HepG2 (cell line): ENCODE measurements around the gene C2orf15. TPM values are rescaled to one million over a fixed set of nuclear protein-coding genes. Genes with fewer than 3 reads are reported as not detected.

Experiments used
- LBX2 ChIP-seq: sonication (generic); formaldehyde crosslinking; IDR thresholded peaks from 2 replicates; pipeline ENCODE4 v1.5.0; 2020; ENCODE audit warnings: missing genetic modification reagents, mild to moderate bottlenecking, borderline replicate concordance
- MTF2 ChIP-seq: sonication (generic); formaldehyde crosslinking; IDR thresholded peaks from 2 replicates; pipeline ENCODE4 v1.5.0; 2020; ENCODE audit warnings: missing genetic modification reagents, borderline replicate concordance
- RBAK ChIP-seq: sonication (generic); formaldehyde crosslinking; IDR thresholded peaks from 2 replicates; pipeline ENCODE4 v1.5.1; 2020; ENCODE audit warnings: mild to moderate bottlenecking, missing genetic modification reagents
- TFDP2 ChIP-seq: sonication (generic); formaldehyde crosslinking; IDR thresholded peaks from 2 replicates; pipeline ENCODE4 v1.4.0; 2020; ENCODE audit warnings: missing genetic modification reagents
- ZNF329 ChIP-seq: sonication (generic); formaldehyde crosslinking; IDR thresholded peaks from 2 replicates; pipeline ENCODE4 v1.9.0; 2021; ENCODE audit warnings: low read depth, mild to moderate bottlenecking, missing genetic modification reagents
- ZNF577 ChIP-seq: sonication (generic); formaldehyde crosslinking; IDR thresholded peaks from 2 replicates; pipeline ENCODE4 v1.4.0; 2020; ENCODE audit warnings: mild to moderate bottlenecking, low read depth, missing genetic modification reagents, borderline replicate concordance
- ZSCAN30 ChIP-seq: sonication (generic); formaldehyde crosslinking; IDR thresholded peaks from 2 replicates; pipeline ENCODE4 v1.5.0; 2020; ENCODE audit warnings: mild to moderate bottlenecking, missing genetic modification reagents
- polyA plus RNA-seq, 8 experiments: library from polyadenylated mRNA; depleted of rRNA in 3 of 8; stranded (reverse) in 7 of 8; unstranded in 1 of 8; fragments of >200 nt; fragmentation: Illumina TruSeq in 4 of 8; extraction: Trizol in 4 of 8; gene quantifications; 2 replicates each; pipeline versions ENCODE4 v1.2.1 to v1.2.3, GENCODE V29; 2011 to 2016; ENCODE audit warnings: low read depth in 4 of 8, missing spikeins in 1 of 8, mixed read lengths in 1 of 8; ENCODE audit not compliant: insufficient read depth in 1 of 8
- total RNA-seq, 5 experiments: library from RNA; depleted of rRNA; stranded (reverse); fragments of >200 nt; fragmentation: Illumina TruSeq; extraction: Trizol; gene quantifications; 2 replicates each; pipeline ENCODE4 v1.2.3, GENCODE V29; 2016; ENCODE audit warnings: low read depth in 1 of 5
- TF ChIP-seq, protein P1 (sequence below): sonication (generic); formaldehyde crosslinking; IDR thresholded peaks from 2 replicates; pipeline ENCODE4 v1.4.0; 2020; ENCODE audit warnings: mild to moderate bottlenecking, missing genetic modification reagents, borderline replicate concordance
- TF ChIP-seq, protein P2 (sequence below): IDR thresholded peaks from 2 replicates; pipeline ENCODE4 v1.6.1; 2016; ENCODE audit warnings: low read depth, missing genetic modification reagents, missing compliant biosample characterization
- TF ChIP-seq, protein P3 (sequence below): sonication (generic); formaldehyde crosslinking; conservative IDR thresholded peaks from 2 replicates; pipeline ENCODE4 v1.4.0; 2020; ENCODE audit warnings: mild to moderate bottlenecking, missing genetic modification reagents, moderate library complexity

Gene C2orf15
- total and polyA plus RNA-seq, 2 of the 13 experiments (the other 11 are each of a cell fraction or from before 2014, with no cell fraction given): 5.5 to 8.3 TPM

DNA sequence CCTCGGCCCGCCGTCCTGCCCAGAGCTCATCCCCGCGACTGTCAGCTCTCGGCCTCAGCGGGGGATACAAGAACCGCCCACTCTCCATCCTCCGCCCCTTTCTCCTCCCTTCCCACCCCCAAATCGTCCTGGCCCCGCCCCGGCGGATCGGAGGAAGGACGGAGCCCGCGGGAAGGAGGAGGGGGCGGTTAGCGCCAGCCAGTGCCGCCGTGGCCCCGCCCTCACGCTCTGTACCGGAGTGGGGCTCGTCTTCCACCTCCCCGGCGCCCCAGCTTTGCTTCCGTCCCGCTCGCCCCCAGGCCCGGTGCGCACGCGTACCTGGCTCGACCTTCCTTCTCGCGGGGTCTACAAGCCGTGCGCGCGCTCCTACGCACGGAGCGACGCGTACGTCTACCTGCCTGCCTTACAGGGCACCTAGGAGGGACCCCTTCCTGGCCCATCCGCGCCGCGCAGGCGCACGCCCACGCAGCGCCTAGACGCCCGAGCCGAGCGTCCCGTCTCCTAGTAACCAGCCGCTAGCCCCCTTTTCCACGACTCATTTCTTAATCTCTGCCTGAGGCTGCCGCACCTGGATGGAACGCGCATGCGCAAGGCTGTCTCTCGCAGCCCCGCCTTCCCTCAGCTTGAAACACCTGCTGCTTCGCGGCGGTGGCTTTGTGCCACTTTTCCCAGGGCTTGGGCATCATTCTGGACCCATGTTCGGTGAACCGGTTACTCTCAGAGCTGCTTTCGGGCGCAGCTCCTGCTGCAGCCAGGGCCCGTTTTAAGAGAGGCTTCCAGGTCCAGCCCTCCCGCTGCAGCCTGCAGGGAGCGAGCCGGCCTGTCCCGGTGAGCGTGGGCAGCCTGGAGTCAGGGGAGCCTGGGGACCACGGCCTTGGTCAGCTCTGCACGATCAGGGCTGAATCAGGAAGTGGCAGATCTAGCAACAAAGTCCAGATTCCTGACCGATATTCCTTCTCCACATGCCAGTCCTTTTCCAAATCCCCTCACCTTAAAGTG lies at the start of gene C2orf15 (continued):
- TF ChIP-seq LBX2 (CRISPR knock-in tag) (no peak; the same call in 1 of the 2 replicates), ZNF577 (no peak), MTF2 (peak; percentile 87; the same call in 1 of the 2 replicates), TFDP2 (CRISPR knock-in tag) (peak; percentile 40), RBAK (CRISPR knock-in tag) (peak; percentile 34; the same call in 1 of the 2 replicates), ZNF329 (no peak), ZSCAN30 (CRISPR knock-in tag) (peak; percentile 41; the same call in 1 of the 2 replicates)
- TF ChIP-seq, protein P1, sequence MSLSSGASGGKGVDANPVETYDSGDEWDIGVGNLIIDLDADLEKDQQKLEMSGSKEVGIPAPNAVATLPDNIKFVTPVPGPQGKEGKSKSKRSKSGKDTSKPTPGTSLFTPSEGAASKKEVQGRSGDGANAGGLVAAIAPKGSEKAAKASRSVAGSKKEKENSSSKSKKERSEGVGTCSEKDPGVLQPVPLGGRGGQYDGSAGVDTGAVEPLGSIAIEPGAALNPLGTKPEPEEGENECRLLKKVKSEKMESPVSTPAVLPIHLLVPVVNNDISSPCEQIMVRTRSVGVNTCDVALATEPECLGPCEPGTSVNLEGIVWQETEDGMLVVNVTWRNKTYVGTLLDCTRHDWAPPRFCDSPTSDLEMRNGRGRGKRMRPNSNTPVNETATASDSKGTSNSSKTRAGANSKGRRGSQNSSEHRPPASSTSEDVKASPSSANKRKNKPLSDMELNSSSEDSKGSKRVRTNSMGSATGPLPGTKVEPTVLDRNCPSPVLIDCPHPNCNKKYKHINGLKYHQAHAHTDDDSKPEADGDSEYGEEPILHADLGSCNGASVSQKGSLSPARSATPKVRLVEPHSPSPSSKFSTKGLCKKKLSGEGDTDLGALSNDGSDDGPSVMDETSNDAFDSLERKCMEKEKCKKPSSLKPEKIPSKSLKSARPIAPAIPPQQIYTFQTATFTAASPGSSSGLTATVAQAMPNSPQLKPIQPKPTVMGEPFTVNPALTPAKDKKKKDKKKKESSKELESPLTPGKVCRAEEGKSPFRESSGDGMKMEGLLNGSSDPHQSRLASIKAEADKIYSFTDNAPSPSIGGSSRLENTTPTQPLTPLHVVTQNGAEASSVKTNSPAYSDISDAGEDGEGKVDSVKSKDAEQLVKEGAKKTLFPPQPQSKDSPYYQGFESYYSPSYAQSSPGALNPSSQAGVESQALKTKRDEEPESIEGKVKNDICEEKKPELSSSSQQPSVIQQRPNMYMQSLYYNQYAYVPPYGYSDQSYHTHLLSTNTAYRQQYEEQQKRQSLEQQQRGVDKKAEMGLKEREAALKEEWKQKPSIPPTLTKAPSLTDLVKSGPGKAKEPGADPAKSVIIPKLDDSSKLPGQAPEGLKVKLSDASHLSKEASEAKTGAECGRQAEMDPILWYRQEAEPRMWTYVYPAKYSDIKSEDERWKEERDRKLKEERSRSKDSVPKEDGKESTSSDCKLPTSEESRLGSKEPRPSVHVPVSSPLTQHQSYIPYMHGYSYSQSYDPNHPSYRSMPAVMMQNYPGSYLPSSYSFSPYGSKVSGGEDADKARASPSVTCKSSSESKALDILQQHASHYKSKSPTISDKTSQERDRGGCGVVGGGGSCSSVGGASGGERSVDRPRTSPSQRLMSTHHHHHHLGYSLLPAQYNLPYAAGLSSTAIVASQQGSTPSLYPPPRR (CRISPR knock-in tag): peak; percentile 5; the same call in 1 of the 2 replicates
- TF ChIP-seq, protein P2, sequence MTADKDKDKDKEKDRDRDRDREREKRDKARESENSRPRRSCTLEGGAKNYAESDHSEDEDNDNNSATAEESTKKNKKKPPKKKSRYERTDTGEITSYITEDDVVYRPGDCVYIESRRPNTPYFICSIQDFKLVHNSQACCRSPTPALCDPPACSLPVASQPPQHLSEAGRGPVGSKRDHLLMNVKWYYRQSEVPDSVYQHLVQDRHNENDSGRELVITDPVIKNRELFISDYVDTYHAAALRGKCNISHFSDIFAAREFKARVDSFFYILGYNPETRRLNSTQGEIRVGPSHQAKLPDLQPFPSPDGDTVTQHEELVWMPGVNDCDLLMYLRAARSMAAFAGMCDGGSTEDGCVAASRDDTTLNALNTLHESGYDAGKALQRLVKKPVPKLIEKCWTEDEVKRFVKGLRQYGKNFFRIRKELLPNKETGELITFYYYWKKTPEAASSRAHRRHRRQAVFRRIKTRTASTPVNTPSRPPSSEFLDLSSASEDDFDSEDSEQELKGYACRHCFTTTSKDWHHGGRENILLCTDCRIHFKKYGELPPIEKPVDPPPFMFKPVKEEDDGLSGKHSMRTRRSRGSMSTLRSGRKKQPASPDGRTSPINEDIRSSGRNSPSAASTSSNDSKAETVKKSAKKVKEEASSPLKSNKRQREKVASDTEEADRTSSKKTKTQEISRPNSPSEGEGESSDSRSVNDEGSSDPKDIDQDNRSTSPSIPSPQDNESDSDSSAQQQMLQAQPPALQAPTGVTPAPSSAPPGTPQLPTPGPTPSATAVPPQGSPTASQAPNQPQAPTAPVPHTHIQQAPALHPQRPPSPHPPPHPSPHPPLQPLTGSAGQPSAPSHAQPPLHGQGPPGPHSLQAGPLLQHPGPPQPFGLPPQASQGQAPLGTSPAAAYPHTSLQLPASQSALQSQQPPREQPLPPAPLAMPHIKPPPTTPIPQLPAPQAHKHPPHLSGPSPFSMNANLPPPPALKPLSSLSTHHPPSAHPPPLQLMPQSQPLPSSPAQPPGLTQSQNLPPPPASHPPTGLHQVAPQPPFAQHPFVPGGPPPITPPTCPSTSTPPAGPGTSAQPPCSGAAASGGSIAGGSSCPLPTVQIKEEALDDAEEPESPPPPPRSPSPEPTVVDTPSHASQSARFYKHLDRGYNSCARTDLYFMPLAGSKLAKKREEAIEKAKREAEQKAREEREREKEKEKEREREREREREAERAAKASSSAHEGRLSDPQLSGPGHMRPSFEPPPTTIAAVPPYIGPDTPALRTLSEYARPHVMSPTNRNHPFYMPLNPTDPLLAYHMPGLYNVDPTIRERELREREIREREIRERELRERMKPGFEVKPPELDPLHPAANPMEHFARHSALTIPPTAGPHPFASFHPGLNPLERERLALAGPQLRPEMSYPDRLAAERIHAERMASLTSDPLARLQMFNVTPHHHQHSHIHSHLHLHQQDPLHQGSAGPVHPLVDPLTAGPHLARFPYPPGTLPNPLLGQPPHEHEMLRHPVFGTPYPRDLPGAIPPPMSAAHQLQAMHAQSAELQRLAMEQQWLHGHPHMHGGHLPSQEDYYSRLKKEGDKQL (CRISPR knock-in tag): no peak
- TF ChIP-seq, protein P3, sequence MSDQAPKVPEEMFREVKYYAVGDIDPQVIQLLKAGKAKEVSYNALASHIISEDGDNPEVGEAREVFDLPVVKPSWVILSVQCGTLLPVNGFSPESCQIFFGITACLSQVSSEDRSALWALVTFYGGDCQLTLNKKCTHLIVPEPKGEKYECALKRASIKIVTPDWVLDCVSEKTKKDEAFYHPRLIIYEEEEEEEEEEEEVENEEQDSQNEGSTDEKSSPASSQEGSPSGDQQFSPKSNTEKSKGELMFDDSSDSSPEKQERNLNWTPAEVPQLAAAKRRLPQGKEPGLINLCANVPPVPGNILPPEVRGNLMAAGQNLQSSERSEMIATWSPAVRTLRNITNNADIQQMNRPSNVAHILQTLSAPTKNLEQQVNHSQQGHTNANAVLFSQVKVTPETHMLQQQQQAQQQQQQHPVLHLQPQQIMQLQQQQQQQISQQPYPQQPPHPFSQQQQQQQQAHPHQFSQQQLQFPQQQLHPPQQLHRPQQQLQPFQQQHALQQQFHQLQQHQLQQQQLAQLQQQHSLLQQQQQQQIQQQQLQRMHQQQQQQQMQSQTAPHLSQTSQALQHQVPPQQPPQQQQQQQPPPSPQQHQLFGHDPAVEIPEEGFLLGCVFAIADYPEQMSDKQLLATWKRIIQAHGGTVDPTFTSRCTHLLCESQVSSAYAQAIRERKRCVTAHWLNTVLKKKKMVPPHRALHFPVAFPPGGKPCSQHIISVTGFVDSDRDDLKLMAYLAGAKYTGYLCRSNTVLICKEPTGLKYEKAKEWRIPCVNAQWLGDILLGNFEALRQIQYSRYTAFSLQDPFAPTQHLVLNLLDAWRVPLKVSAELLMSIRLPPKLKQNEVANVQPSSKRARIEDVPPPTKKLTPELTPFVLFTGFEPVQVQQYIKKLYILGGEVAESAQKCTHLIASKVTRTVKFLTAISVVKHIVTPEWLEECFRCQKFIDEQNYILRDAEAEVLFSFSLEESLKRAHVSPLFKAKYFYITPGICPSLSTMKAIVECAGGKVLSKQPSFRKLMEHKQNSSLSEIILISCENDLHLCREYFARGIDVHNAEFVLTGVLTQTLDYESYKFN (CRISPR knock-in tag): peak; percentile 56
